ENCODE results near the gene HOXB6. TPM values are rescaled to one million over a fixed set of nuclear protein-coding genes. Genes with fewer than 3 reads are reported as not detected.

The HOXB6 gene
- total RNA-seq, 4 donors from 2014 or later, result 34.3 to 98.4 (median 66.7) TPM

DNA sequence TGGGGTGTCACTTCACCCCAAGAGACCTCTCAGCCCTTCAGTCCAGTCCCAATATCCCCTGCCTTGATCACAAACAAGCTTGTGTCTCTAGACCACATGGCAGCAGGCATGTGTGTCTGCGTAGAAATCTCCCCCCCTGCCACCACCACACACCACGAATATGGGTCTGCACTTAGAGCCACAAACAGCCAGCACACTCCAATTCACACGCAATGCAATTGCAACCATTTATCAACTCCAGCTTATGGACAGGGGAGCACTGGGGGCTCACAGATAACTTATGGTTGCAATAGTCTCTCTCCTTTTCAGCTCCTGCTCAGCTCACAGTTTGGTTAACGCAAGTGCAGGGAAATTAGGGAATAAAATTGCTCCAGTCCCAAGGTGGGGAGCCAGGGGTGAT is 18.8 kb upstream of the HOXB6 start:
- Histone ChIP-seq H3K27me3 (peaks cover 0 to 24% of the 10 kb centered on the region in 2 donors), H3K9me3 (no peaks in the 10 kb centered on the region), H3K4me1 (peaks cover 6 to 62% (median 11%) of the 10 kb centered on the region in 4 donors), H3K36me3 (no peaks in the 10 kb centered on the region), H3K4me3 (no peak overlapping the region), H3K27ac (peak overlapping the region in 1 of 4 donors; percentile 5)
- no peak for DNase-seq
- TF ChIP-seq, protein P1, sequence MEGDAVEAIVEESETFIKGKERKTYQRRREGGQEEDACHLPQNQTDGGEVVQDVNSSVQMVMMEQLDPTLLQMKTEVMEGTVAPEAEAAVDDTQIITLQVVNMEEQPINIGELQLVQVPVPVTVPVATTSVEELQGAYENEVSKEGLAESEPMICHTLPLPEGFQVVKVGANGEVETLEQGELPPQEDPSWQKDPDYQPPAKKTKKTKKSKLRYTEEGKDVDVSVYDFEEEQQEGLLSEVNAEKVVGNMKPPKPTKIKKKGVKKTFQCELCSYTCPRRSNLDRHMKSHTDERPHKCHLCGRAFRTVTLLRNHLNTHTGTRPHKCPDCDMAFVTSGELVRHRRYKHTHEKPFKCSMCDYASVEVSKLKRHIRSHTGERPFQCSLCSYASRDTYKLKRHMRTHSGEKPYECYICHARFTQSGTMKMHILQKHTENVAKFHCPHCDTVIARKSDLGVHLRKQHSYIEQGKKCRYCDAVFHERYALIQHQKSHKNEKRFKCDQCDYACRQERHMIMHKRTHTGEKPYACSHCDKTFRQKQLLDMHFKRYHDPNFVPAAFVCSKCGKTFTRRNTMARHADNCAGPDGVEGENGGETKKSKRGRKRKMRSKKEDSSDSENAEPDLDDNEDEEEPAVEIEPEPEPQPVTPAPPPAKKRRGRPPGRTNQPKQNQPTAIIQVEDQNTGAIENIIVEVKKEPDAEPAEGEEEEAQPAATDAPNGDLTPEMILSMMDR (IDR thresholded peaks at IDR 0.05), result no peak
- no peak for TF ChIP-seq POLR2A (IDR thresholded peaks at IDR 0.05)

DNA sequence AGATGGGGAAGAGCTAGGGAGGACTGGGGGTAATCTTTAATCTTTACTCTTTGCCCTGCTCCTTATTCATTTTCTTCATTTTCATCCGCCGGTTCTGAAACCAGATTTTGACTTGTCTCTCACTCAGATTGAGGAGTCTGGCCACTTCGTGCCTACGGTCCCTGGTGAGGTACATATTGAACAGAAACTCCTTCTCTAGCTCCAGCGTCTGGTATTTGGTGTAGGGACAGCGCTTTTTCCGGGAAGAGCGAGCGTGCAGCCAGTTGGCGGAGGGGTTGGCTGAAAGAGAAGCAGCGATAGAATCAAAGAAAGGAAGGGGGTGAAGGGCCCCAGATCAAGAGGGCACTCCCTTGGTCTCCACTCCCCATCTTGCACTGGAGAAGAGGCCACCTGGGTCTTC is 18.1 kb upstream of the HOXB6 start:
- TF ChIP-seq, protein P1 (IDR thresholded peaks at IDR 0.05), result no peak
- Histone ChIP-seq H3K36me3 (no peaks in the 10 kb centered on the region), H3K4me1 (peaks cover 6 to 68% (median 11%) of the 10 kb centered on the region in 4 donors), H3K9me3 (no peaks in the 10 kb centered on the region), H3K27ac (peak overlapping the region in 1 of 4 donors; percentile 5), H3K27me3 (peaks cover 0 to 28% of the 10 kb centered on the region in 2 donors), H3K4me3 (no peak overlapping the region)
- DNase-seq, result no peak

DNA sequence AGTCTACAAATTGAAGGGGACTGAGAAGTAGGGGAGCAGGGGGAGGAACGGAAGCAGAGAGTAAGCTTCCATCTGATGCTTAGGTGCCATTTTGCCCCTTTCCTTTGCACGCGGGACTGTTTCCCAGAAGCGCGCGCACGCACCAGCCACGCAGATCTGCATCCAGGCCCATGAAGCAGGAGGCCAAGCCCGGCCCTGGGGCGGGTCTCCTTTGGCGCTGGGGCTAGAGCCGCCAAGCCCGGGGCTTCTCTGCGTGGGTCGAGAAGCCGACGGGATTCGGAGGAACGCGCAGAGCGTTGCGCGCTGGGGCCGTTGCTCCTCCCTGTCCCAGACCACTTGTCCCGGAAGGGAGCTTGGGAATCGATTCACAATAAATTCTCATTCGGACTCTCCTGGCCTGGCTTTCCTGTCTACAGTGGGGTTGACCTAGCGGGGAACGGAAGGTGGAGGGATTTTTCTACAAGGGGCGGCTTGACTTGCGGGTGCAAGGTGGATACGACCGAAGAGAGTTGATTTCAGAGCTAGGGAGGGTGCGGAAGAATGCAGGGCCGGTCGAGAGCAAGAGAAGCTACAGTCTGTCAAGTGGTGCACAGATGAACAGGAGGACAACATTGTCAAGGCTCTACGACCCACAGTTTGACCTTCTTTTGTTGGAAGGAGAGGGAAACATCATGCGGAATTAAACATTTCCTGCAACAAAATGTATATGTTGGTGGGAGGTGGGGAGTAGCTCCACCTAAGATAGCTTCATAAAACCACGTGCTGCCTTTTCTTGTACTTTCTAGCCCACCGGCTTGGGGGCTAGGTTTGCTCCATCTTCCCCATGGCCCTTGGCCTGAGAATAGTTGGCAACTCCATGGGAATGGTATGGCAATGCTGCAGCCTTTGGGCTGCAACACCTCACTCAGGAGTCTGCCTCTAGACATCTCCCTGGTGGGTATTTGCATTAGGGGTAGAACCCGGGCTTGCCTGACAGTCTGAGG is 16.9 kb upstream of the HOXB6 start:
- Histone ChIP-seq H3K36me3 (no peaks in the 10 kb centered on the region), H3K9me3 (no peaks in the 10 kb centered on the region), H3K4me3 (no peak overlapping the region), H3K27ac (peak overlapping the region in 1 of 4 donors; percentile 5), H3K4me1 (peaks cover 2 to 66% (median 9%) of the 10 kb centered on the region in 4 donors), H3K27me3 (peaks cover 0 to 19% of the 10 kb centered on the region in 2 donors)
- DNase-seq, result no peak
- TF ChIP-seq POLR2A (IDR thresholded peaks at IDR 0.05), result no peak
- TF ChIP-seq, protein P1 (IDR thresholded peaks at IDR 0.05), result no peak

DNA sequence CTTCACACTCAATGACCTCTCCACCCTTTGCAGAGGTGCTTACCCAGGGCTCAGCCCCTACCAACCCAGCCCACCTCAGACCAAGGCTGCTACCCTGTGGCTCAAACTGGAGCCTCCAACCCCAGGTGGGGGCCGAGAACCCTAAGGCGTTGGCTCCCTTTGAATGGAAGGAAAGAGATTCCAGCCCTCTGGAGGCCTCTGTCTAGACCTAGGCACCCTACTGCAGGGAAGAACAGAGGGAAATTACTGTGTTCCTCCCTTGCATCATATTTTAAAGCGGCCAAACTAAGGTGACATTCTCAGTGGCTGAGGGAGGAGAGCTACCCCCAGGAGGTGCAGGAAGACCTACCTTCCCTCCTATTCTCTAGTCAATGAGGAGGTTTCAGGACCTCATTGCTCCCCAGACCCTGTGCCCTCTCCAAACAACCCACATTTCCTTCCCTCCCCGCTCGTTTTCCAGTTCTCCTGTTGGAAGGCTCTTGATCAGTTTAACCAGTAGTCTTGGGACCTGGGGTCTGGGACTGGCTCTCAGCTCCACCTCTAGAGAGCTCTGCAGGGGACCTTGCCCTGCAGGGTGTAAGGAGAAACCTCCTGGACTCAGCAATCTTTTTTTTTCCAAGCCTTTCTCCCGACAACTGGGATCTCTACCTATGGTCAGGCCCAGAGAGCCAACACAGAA is 15.8 kb upstream of the HOXB6 start:
- TF ChIP-seq POLR2A (IDR thresholded peaks at IDR 0.05), result no peak
- TF ChIP-seq, protein P1 (IDR thresholded peaks at IDR 0.05), result no peak
- H3K4me3 ChIP-seq, result no peak overlapping the region
- H3K27ac ChIP-seq, result peak overlapping the region in 3 of 4 donors; percentile 9 to 59 (median 34)
- H3K4me1 ChIP-seq, result peaks cover 0 to 57% (median 5%) of the 10 kb centered on the region in 4 donors
- peak in 1 of 3 donors; percentile 49 for DNase-seq
- no peaks in the 10 kb centered on the region for H3K9me3 ChIP-seq
- H3K27me3 ChIP-seq, result peaks cover 0 to 26% of the 10 kb centered on the region in 2 donors
- H3K36me3 ChIP-seq, result no peaks in the 10 kb centered on the region

DNA sequence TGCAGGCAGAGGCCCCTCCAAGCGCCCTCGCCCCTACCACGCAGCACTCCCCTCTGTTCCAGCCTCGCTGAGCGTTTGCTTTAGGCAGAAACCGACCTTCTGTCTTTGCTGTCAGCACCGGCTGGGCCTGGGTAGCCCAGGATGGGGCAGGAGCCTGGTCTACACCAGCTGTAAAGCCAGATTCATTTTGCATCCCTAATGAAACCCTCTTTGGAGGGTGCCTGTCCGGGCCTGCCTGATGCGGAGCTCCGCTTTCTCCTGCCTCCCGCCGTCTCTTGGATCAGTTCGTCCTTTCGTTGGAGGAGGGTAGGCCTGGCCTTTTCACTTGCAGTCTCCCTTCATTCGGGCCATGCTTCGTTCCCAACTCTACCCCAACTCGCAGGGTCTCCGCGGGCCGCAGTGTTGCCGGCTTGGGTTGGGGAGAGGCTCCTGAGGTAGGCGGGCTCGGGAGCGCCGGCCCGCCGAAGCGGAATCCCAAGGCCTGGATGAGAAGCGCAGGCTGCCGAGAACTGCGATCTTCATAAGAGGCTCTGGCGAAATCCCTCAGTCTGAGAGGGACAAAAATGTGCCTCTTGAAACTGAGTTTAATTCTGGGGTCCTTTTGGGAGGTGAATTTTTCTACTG is 15.2 kb upstream of the HOXB6 start:
- H3K9me3 ChIP-seq, result no peaks in the 10 kb centered on the region
- DNase-seq, result no peak
- H3K27ac ChIP-seq, result peak overlapping the region in 3 of 4 donors; percentile 9 to 59 (median 22)

More for the DNA sequence above, 15.2 kb upstream of the HOXB6 start:
- H3K36me3 ChIP-seq, result no peaks in the 10 kb centered on the region
- H3K4me3 ChIP-seq, result no peak overlapping the region
- TF ChIP-seq, protein P1 (IDR thresholded peaks at IDR 0.05), result no peak
- TF ChIP-seq POLR2A (IDR thresholded peaks at IDR 0.05), result no peak
- H3K27me3 ChIP-seq, result peaks cover 0 to 24% of the 10 kb centered on the region in 2 donors
- peaks cover 0 to 50% (median 2%) of the 10 kb centered on the region in 4 donors for H3K4me1 ChIP-seq
